ENCODE measurements around the gene DCBLD2. TPM values are rescaled to one million over a fixed set of nuclear protein-coding genes. Genes with fewer than 3 reads are reported as not detected.
A peak's percentile ranks its signal among the peaks of the same experiment; 100 is the strongest.

The DCBLD2 gene
- total and polyA plus RNA-seq, 2 experiments from 2014 or later = 16.8 to 27.9 TPM

- WGBS (ENCODE audit: low lambda C conversion rate, missing lambda C conversion rate) = 78% methylated on average over 3 of the region's 3 CpGs
- H3K27ac ChIP-seq = no peak overlapping the region
- H4K20me1 ChIP-seq (ENCODE audit: insufficient read depth, poor library complexity, severe bottlenecking) = no peaks in the 10 kb centered on the region
- H3K9me2 ChIP-seq (replicated peaks; ENCODE audit: insufficient read depth) = no peaks in the 10 kb centered on the region
- H2AFZ ChIP-seq = no peak overlapping the region
- H3K27me3 ChIP-seq = no peaks in the 10 kb centered on the region
- H3K4me3 ChIP-seq = no peak overlapping the region
- DNase-seq (ENCODE audit: low spot score) = no peak
- no peaks in the 10 kb centered on the region for H3K36me3 ChIP-seq (replicated peaks; ENCODE audit: insufficient read depth, low read depth)
- no peaks in the 10 kb centered on the region for H3K79me2 ChIP-seq
- H3K4me1 ChIP-seq (ENCODE audit: insufficient read depth) = no peaks in the 10 kb centered on the region
- no peak overlapping the region for H3K4me2 ChIP-seq
- H3K9me3 ChIP-seq (ENCODE audit: low read depth) = no peaks in the 10 kb centered on the region
- TF ChIP-seq, protein P1, sequence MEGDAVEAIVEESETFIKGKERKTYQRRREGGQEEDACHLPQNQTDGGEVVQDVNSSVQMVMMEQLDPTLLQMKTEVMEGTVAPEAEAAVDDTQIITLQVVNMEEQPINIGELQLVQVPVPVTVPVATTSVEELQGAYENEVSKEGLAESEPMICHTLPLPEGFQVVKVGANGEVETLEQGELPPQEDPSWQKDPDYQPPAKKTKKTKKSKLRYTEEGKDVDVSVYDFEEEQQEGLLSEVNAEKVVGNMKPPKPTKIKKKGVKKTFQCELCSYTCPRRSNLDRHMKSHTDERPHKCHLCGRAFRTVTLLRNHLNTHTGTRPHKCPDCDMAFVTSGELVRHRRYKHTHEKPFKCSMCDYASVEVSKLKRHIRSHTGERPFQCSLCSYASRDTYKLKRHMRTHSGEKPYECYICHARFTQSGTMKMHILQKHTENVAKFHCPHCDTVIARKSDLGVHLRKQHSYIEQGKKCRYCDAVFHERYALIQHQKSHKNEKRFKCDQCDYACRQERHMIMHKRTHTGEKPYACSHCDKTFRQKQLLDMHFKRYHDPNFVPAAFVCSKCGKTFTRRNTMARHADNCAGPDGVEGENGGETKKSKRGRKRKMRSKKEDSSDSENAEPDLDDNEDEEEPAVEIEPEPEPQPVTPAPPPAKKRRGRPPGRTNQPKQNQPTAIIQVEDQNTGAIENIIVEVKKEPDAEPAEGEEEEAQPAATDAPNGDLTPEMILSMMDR (IDR thresholded peaks at IDR 0.05; ENCODE audit: poor library complexity) = no peak
- no peak for TF ChIP-seq EZH2 (IDR thresholded peaks at IDR 0.05; ENCODE audit: borderline replicate concordance)
- no peak for TF ChIP-seq EZH2phosphoT487 (IDR thresholded peaks at IDR 0.05; ENCODE audit: low read depth, severe bottlenecking, unreplicated experiment)
These were observed 101.1 kb downstream of the DCBLD2 start for GRCh38 chr3:98800401-98800800.

GRCh38 chr3:98799479-98799878 lies 102.0 kb downstream of the DCBLD2 start:
- Histone ChIP-seq H3K36me3 (replicated peaks; ENCODE audit: insufficient read depth, low read depth) (no peaks in the 10 kb centered on the region), H3K27ac (no peak overlapping the region), H3K4me1 (ENCODE audit: insufficient read depth) (no peaks in the 10 kb centered on the region), H4K20me1 (ENCODE audit: insufficient read depth, poor library complexity, severe bottlenecking) (no peaks in the 10 kb centered on the region), H3K4me3 (no peak overlapping the region), H3K9me2 (replicated peaks; ENCODE audit: insufficient read depth) (no peaks in the 10 kb centered on the region), H3K27me3 (no peaks in the 10 kb centered on the region), H2AFZ (no peak overlapping the region), H3K4me2 (no peak overlapping the region), H3K9me3 (ENCODE audit: low read depth) (no peaks in the 10 kb centered on the region), H3K79me2 (no peaks in the 10 kb centered on the region)
- WGBS (ENCODE audit: low lambda C conversion rate, missing lambda C conversion rate) = 95% methylated on average over 3 of the region's 3 CpGs
- TF ChIP-seq, protein P1 (IDR thresholded peaks at IDR 0.05; ENCODE audit: poor library complexity) = no peak
- no peak for TF ChIP-seq EZH2phosphoT487 (IDR thresholded peaks at IDR 0.05; ENCODE audit: low read depth, severe bottlenecking, unreplicated experiment)
- TF ChIP-seq EZH2 (IDR thresholded peaks at IDR 0.05; ENCODE audit: borderline replicate concordance) = no peak
- DNase-seq (ENCODE audit: low spot score) = no peak

GRCh38 chr3:98798820-98799219 lies 102.7 kb downstream of the DCBLD2 start:
- H2AFZ ChIP-seq = no peak overlapping the region
- DNase-seq (ENCODE audit: low spot score) = no peak
- no peaks in the 10 kb centered on the region for H3K27me3 ChIP-seq
- TF ChIP-seq, protein P1 (IDR thresholded peaks at IDR 0.05; ENCODE audit: poor library complexity) = peak; percentile 10
- TF ChIP-seq EZH2phosphoT487 (IDR thresholded peaks at IDR 0.05; ENCODE audit: low read depth, severe bottlenecking, unreplicated experiment) = no peak
- no peak overlapping the region for H3K27ac ChIP-seq
- H3K79me2 ChIP-seq = no peaks in the 10 kb centered on the region
- H3K4me2 ChIP-seq = no peak overlapping the region
- no peaks in the 10 kb centered on the region for H3K9me3 ChIP-seq (ENCODE audit: low read depth)
- H3K36me3 ChIP-seq (replicated peaks; ENCODE audit: insufficient read depth, low read depth) = no peaks in the 10 kb centered on the region
- no peak overlapping the region for H3K4me3 ChIP-seq
- no peaks in the 10 kb centered on the region for H3K4me1 ChIP-seq (ENCODE audit: insufficient read depth)
- no peaks in the 10 kb centered on the region for H3K9me2 ChIP-seq (replicated peaks; ENCODE audit: insufficient read depth)
- H4K20me1 ChIP-seq (ENCODE audit: insufficient read depth, poor library complexity, severe bottlenecking) = no peaks in the 10 kb centered on the region
- WGBS (ENCODE audit: low lambda C conversion rate, missing lambda C conversion rate) = over 99% methylated on average over 4 of the region's 4 CpGs

DNA sequence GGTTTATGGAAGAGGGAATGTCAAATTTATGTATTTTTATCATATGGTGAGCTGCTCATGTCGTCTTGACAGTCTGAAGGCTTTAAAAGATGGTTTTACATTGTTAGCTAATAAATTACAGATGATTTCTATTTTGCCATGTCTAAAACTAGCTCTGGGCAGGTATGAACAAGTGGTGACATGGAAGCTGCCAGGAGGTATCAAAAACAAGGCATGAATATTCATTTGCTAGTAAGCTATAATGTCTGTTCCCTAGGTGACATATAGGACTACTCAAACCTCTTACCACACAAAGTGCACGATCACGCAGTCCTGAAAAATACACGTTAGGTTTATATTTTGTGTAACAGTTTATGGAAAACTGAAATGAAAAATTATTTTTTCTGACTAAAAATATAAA lies 103.6 kb downstream of the DCBLD2 start:
- DNase-seq (ENCODE audit: low spot score) = no peak

More for the DNA sequence above, 103.6 kb downstream of the DCBLD2 start:
- no peak for TF ChIP-seq EZH2 (IDR thresholded peaks at IDR 0.05; ENCODE audit: borderline replicate concordance)
- TF ChIP-seq EZH2phosphoT487 (IDR thresholded peaks at IDR 0.05; ENCODE audit: low read depth, severe bottlenecking, unreplicated experiment) = no peak
- TF ChIP-seq, protein P1 (IDR thresholded peaks at IDR 0.05; ENCODE audit: poor library complexity) = no peak
- Histone ChIP-seq H3K9me3 (ENCODE audit: low read depth) (no peaks in the 10 kb centered on the region), H3K27me3 (no peaks in the 10 kb centered on the region), H3K36me3 (replicated peaks; ENCODE audit: insufficient read depth, low read depth) (no peaks in the 10 kb centered on the region), H3K4me3 (no peak overlapping the region), H2AFZ (no peak overlapping the region), H3K4me1 (ENCODE audit: insufficient read depth) (no peaks in the 10 kb centered on the region), H3K4me2 (no peak overlapping the region), H3K79me2 (no peaks in the 10 kb centered on the region), H4K20me1 (ENCODE audit: insufficient read depth, poor library complexity, severe bottlenecking) (no peaks in the 10 kb centered on the region), H3K9me2 (replicated peaks; ENCODE audit: insufficient read depth) (no peaks in the 10 kb centered on the region), H3K27ac (no peak overlapping the region)
- 92% methylated on average over 4 of the region's 4 CpGs for WGBS (ENCODE audit: low lambda C conversion rate, missing lambda C conversion rate)

Measured in hepatocyte (in vitro differentiated cells).